ENCODE measurements around the gene RNASE13. TPM values are rescaled to one million over a fixed set of nuclear protein-coding genes. Genes with fewer than 3 reads are reported as not detected.

RNASE13 gene
- total RNA-seq, 1 experiment from 2014 or later, result not detected

DNA sequence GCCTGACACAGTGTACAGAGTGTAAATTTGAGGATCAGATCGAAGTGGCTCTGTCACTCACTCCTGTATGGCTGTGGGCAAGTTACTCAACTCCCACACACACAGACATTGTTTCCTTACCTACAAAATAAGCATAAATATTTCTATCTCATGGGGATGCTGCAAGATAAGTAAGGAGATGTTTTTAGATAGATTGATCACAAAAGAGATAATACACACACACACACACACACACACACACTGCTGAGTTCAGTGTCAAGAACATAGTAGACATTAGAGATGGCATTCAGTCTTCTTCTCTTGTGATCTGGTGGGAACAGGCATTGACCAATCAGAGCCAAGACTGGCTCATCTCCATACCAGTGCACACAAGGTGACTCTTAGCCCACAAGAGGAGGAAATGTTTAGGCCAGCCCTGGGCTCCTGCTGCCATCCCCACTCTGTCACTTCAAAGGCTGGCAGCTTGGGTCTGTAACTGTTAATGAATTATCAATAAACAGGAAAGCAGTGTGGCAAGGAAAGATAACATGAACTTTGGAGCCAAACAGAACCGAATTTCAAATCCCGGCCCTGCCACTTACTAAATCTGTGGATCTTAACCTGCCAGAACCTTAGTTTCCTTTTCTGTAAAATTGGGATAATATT lies 19.6 kb upstream of the RNASE13 start:
- intact Hi-C loops (cut with micrococcal nuclease; ENCODE audit: unreplicated experiment), result no loop called here
- ChIA-PET CTCF (no interaction called here), POLR2A (ENCODE audit: unreplicated experiment) (no interaction called here)
- H3K79me2 ChIP-seq (ENCODE audit: low read depth), result no peaks in the 10 kb centered on the region
- H3F3A ChIP-seq (ENCODE audit: insufficient read depth, low read depth), result no peaks in the 10 kb centered on the region
- H3K36me3 ChIP-seq (ENCODE audit: low read depth), result no peaks in the 10 kb centered on the region
- no peak overlapping the region for H2AFZ ChIP-seq
- no peaks in the 10 kb centered on the region for H3K4me1 ChIP-seq (replicated peaks; ENCODE audit: insufficient read depth)
- H3K4me2 ChIP-seq, result no peak overlapping the region
- no peaks in the 10 kb centered on the region for H3K9me2 ChIP-seq (ENCODE audit: insufficient read depth)
- H3K4me3 ChIP-seq, result no peak overlapping the region
- no peaks in the 10 kb centered on the region for H3K9me3 ChIP-seq (ENCODE audit: insufficient read depth, low read depth)
- H3K27me3 ChIP-seq (ENCODE audit: insufficient read depth, low read depth), result no peaks in the 10 kb centered on the region
- H3K27ac ChIP-seq, result no peak overlapping the region
- BruUV-seq (replicated peaks), result no TSS peak
- no peaks in the 10 kb centered on the region for H4K20me1 ChIP-seq (ENCODE audit: insufficient read depth)
- no peak for DNase-seq
- TF ChIP-seq, protein P1, sequence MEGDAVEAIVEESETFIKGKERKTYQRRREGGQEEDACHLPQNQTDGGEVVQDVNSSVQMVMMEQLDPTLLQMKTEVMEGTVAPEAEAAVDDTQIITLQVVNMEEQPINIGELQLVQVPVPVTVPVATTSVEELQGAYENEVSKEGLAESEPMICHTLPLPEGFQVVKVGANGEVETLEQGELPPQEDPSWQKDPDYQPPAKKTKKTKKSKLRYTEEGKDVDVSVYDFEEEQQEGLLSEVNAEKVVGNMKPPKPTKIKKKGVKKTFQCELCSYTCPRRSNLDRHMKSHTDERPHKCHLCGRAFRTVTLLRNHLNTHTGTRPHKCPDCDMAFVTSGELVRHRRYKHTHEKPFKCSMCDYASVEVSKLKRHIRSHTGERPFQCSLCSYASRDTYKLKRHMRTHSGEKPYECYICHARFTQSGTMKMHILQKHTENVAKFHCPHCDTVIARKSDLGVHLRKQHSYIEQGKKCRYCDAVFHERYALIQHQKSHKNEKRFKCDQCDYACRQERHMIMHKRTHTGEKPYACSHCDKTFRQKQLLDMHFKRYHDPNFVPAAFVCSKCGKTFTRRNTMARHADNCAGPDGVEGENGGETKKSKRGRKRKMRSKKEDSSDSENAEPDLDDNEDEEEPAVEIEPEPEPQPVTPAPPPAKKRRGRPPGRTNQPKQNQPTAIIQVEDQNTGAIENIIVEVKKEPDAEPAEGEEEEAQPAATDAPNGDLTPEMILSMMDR (conservative IDR thresholded peaks at IDR 0.05), result no peak
- no peak for TF ChIP-seq EZH2 (IDR thresholded peaks at IDR 0.05; ENCODE audit: low read depth)

DNA sequence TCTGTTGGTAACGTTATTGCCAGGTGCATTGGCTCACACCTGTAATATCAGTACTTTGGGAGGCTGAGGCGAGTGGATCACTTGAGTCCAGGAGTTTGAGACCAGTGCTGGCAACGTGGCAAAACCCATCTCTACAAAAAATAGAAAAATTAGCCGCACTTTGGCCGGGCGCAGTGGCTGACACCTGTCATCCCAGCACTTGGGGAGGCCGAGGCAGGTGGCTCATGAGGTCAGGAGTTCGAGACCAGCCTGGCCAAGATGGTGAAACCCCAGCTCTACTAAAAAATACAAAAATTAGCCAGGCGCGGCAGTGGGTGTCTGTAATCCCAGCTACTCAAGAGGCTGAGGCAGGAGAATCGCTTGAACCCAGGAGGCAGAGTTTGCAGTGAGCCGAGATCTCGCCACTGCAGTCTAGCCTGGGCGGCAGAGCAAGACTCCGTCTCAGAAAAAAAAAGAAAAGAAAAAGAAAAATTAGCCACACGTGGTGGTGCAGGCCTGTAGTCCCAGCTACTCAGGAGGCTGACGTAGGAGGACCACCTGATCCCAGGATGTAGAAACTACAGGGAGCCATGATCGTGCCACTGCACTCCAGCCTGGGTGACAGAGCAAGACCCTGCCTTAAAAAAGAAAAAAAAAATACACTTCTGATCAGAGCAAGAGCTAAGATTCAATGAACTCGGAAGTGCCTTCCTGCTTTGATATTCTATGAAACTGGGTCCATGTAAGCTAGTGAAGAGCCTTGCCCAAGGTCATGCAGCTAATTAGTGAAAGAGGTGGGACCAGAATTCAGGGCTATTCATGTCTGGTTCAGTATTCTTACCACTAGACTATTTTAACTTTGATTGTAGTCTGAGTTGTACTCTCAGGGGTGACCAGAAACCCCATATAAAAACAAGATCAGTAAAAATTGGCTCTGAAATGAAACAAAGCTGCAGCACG lies 18.8 kb upstream of the RNASE13 start:
- BruUV-seq (replicated peaks), result no TSS peak
- H3K36me3 ChIP-seq (ENCODE audit: low read depth), result no peaks in the 10 kb centered on the region
- H3K4me1 ChIP-seq (replicated peaks; ENCODE audit: insufficient read depth), result no peaks in the 10 kb centered on the region
- no peaks in the 10 kb centered on the region for H3K79me2 ChIP-seq (ENCODE audit: low read depth)
- intact Hi-C loops (cut with micrococcal nuclease; ENCODE audit: unreplicated experiment), result no loop called here
- H3K9me2 ChIP-seq (ENCODE audit: insufficient read depth), result no peaks in the 10 kb centered on the region
- H3K4me2 ChIP-seq, result no peak overlapping the region
- no peaks in the 10 kb centered on the region for H3K9me3 ChIP-seq (ENCODE audit: insufficient read depth, low read depth)
- H4K20me1 ChIP-seq (ENCODE audit: insufficient read depth), result no peaks in the 10 kb centered on the region
- no peak overlapping the region for H2AFZ ChIP-seq
- CTCF ChIA-PET, result no interaction called here
- no peaks in the 10 kb centered on the region for H3F3A ChIP-seq (ENCODE audit: insufficient read depth, low read depth)
- POLR2A ChIA-PET (ENCODE audit: unreplicated experiment), result no interaction called here
- no peak overlapping the region for H3K4me3 ChIP-seq
- H3K27me3 ChIP-seq (ENCODE audit: insufficient read depth, low read depth), result no peaks in the 10 kb centered on the region
- no peak for DNase-seq
- H3K27ac ChIP-seq, result no peak overlapping the region
- TF ChIP-seq EZH2 (IDR thresholded peaks at IDR 0.05; ENCODE audit: low read depth), result no peak
- TF ChIP-seq, protein P1 (conservative IDR thresholded peaks at IDR 0.05), result no peak

DNA sequence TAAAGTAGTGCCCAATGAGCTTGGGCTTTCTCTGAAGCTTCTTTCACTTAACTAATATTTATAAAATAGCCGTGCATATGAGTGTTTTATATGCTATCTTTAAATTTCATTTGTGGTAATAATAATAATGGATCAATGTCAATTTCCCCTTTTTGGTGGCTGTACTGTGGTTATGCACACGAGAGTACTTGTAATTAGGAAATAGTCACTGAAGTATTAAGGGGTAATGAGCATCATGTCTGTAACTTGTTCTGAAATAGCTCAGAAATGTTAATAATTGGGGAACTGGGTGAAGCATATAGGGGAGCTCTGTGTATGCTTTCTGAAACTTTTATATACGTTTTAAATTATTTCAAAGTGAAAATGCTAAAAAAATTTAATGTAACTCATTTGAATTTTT lies 16.0 kb upstream of the RNASE13 start:
- no peak overlapping the region for H3K27ac ChIP-seq
- H2AFZ ChIP-seq, result no peak overlapping the region
- no peaks in the 10 kb centered on the region for H3F3A ChIP-seq (ENCODE audit: insufficient read depth, low read depth)
- ChIA-PET CTCF (no interaction called here), POLR2A (ENCODE audit: unreplicated experiment) (no interaction called here)
- H3K9me2 ChIP-seq (ENCODE audit: insufficient read depth), result no peaks in the 10 kb centered on the region
- no peaks in the 10 kb centered on the region for H3K4me1 ChIP-seq (replicated peaks; ENCODE audit: insufficient read depth)
- H3K9me3 ChIP-seq (ENCODE audit: insufficient read depth, low read depth), result no peaks in the 10 kb centered on the region
- no peak for DNase-seq
- no peaks in the 10 kb centered on the region for H3K27me3 ChIP-seq (ENCODE audit: insufficient read depth, low read depth)
- no peaks in the 10 kb centered on the region for H3K36me3 ChIP-seq (ENCODE audit: low read depth)
- no peaks in the 10 kb centered on the region for H4K20me1 ChIP-seq (ENCODE audit: insufficient read depth)
- H3K79me2 ChIP-seq (ENCODE audit: low read depth), result no peaks in the 10 kb centered on the region
- no peak for TF ChIP-seq EZH2 (IDR thresholded peaks at IDR 0.05; ENCODE audit: low read depth)
- TF ChIP-seq, protein P1 (conservative IDR thresholded peaks at IDR 0.05), result no peak
- BruUV-seq (replicated peaks), result no TSS peak
- H3K4me2 ChIP-seq, result no peak overlapping the region
- intact Hi-C loops (cut with micrococcal nuclease; ENCODE audit: unreplicated experiment), result no loop called here
- H3K4me3 ChIP-seq, result no peak overlapping the region

Data from PC-9 (cell line).